Frontal cortex (tissue), 4 donors: Measurements from ENCODE around the gene RAPGEFL1. TPM values are rescaled to one million over a fixed set of nuclear protein-coding genes. Genes with fewer than 3 reads are reported as not detected.

Experiments used
- DNase-seq, 2 donors: peaks; one replicate each; pipeline ENCODE4 v3.0.0; 2012; ENCODE audit warnings: low spot score in 2 of 2
- FAIRE-seq: peaks from 2 replicates; lab custom pipeline; 2012; peaks lifted over from hg19 to GRCh38; lab: Jason Lieb, UNC
- total RNA-seq: library from RNA; depleted of rRNA; stranded (reverse); fragments of >200 nt; gene quantifications from one replicate; pipeline ENCODE4 v1.2.3, GENCODE V29; 2014
- donor health status: control.
- donor health status: control.
- donor health status: control.

Gene RAPGEFL1
- total RNA-seq, 1 donor from 2014 or later = 12.6 TPM

DNA sequence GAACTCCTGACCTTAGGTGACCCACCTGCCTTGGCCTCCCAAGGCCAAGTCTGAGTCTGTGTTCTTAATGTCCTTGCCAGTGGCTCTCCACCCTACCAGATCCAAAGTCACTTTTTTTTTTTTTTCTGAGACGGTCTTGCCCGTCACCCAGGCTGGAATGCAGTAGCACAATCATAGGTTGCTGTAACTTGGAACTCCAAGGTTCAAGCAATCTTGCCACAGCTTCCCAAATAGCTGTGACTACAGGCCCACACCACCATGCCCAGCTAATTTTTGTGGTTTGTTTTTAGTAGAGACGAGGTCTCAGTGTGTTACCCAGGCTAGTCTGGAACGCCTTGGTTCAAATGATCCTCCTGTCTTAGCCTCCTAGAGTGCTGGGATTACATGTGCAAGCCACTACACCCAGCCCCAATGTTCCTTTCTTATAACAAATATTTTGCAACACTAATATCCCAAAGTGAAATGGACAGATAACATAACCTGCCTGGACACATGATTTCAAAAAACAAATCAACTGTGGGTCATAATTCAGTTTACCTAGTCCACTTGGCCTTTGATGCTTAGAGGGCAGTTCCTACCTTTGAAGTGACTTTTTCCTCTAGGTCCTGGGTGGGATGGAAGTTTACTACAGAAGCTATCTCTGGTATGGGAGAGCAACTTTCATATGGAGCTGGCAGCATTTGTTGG lies 4.0 kb upstream of the RAPGEFL1 start:
- no peak for DNase-seq
- FAIRE-seq = no peak

DNA sequence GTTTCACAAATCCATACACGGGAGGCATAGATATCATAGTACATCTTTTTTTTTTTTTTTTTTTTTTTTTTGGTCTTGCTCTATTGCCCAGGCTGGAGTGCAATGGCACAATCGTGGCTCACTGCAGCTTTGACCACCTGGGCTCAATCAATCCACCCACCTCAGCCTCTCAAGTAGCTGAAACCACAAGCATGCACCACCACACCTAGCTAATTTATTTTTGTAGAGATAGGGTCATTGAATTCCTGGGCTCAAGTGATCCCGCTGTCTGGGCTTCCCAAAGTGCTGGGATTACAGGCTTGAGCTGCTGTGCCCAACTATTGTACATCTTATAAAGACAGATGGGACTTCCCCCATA lies 3.5 kb upstream of the RAPGEFL1 start:
- no peak for FAIRE-seq
- DNase-seq = no peak

DNA sequence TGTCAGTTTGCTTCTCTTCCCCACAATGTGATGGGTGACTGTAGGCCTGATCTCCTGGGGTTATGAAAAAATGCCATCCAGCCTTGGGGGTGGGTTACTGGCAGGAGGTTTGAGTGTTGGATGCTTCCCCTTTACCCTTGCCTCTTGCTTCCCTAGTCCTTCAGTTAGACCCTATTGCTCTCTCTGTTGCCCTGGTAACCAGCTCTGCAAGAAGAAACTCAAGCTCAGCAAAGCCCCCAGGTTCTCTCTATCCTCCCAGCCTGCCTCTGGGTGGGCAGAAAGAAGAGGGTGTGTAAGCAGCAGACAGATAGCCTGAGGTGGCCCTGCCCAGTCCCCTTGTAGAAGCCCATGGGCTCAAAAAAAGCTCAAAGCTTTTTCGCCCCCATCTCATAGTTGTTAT lies 2.8 kb upstream of the RAPGEFL1 start:
- DNase-seq (no peak), FAIRE-seq (no peak)

DNA sequence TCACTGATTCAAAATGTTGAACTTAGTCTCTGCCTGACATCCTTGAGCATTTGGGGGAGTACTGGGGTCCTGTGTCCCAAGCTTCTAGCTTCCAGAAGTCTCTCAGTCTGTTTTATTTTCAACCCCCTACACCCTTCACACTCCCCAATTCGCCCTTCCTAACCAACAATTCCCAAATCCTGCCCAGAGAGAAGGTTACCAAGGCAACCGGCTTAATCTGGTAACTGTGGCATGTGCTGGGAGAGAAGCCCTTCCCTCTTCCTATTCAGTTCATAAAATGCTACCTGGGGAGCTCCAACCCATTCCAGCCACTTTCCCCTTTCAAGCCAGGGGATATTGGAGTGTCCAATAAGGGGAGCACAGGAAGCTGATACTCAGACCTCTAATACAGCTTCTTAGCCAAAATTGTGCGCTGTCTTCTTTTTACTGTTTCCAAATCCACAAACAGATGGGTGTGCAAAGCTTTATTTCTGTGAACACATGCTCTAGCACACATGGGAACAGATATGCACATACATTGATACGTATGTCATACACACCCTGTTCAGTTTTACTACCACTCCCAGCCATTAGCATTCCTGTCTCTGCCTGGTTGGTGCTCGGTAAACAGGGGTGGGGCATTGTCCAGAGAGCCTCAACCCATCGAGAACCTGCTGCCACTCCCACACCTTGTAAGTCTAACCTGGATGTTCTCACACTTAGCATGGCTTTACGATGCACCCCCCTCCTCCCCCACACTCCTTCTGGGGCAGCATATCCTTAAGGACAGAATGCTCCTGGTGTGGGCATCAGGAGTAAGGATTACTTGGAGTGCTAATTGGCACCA lies 1.1 kb upstream of the RAPGEFL1 start:
- FAIRE-seq = no peak
- no peak for DNase-seq

DNA sequence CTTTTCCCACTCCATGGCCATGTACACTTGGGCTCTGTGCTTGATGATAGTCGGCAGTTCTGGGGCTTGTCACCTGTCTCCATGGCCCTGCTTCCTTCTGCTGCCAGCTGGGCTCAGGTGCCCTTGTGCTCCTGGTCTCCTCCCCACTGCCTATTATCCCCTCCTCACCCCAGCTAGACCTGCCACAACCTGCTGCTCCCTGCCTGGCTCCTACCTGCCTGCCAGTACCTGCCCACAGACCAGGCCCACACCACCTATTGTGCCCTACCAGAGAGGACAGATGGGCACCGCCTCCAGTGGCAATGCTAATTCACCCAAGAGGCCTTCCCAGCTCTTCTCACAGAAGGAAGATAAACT lies 538 bp upstream of the RAPGEFL1 start:
- FAIRE-seq (no peak), DNase-seq (no peak)

DNA sequence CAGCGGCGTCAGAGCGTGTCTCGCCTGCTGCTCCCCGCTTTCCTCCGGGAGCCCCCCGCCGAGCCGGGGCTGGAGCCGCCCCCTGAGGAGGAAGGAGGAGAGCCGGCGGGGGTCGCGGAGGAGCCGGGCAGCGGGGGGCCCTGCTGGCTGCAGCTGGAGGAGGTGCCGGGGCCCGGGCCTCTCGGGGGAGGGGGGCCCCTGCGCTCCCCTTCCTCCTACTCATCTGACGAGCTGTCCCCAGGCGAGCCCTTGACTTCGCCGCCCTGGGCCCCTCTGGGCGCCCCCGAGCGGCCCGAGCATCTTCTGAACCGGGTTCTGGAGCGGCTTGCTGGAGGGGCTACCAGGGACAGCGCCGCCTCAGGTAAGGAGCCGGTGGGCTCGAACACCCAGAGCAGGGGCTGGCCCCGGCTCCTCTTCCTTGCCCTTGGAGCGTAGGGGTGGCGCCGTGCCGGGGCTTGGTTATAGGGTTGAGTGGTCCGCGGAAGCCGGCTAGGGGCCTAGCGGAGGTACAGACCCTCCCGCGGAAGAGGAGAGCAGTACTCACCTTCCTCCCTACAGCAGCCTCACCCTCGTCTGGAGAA lies 841 bp downstream of the RAPGEFL1 start:
- no peak for DNase-seq
- no peak for FAIRE-seq

DNA sequence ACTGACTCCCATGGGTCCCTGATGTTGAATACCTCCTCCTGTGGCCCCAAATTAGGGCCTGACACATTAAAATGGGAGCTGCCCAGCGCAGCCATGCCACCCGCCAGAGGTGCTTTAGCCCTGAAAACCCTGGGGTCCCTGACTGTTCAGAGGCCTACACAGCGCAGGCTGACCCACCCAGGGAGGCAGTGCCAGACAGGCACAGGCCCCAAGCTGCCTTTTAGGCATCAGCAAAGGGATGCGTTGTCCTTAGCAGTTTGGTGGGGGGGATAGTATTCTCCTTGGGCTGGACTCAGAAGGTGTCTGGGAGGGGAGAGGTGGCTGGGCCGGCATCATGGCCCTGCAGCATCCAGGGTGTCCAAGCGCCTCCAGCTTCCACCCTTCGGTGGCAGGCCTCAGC lies 1.4 kb downstream of the RAPGEFL1 start:
- FAIRE-seq = no peak
- no peak for DNase-seq

DNA sequence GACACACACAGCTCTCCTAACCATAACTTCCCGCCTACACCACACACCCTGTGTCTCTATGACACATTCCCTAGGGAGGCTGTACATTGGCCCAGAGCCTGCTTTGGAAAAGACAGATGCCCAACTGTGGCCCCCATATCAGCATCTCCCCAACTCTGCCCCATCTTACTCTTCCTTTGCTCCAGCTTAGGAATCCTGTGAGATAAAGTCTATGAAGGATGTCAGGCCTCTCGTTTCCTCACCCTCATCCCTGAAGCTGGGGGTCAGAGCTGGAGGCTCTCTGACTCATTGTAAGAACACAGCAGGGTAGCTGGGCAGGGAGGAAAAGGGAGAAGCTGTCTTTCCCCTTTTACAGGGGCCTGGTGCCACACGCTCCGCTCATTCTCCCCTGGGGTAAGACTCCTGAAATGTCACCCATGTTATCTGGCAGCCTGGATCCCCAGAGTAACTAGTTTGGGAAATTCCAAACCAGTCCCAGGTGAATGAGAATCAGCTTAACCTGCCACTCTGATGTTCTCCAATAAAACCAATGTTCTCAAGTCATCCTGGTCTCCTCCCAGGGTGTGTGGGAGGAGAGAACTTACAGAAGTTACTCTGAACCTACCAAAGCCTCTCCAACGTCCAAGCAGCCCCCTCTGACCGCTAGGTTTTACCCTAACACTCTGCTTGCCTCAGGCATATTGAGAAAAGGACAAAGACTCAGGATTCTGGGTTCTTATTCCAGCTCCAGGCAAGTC lies 2.8 kb downstream of the RAPGEFL1 start:
- FAIRE-seq = no peak
- peak in 1 of 2 donors; percentile 31 for DNase-seq

DNA sequence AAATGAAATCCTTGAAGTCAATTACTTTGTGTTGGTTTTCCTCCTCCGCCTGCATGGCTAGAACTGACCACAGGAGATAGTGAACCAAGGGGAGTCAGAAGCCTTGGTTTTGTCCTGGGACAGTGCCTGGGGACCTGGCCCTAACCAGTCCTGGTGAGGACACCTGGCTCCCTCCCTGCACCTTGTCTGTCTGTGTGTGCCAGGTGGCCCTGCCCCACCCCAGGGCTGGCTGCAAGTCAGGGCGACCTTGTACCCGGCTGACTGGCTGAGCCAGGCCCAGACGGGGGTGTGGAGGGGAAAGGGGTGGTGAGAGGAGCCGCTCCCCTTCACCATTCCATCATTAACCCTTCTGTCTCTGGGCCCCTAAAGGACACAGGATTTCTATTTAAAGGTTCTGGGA lies 3.4 kb downstream of the RAPGEFL1 start:
- DNase-seq (no peak), FAIRE-seq (no peak)

DNA sequence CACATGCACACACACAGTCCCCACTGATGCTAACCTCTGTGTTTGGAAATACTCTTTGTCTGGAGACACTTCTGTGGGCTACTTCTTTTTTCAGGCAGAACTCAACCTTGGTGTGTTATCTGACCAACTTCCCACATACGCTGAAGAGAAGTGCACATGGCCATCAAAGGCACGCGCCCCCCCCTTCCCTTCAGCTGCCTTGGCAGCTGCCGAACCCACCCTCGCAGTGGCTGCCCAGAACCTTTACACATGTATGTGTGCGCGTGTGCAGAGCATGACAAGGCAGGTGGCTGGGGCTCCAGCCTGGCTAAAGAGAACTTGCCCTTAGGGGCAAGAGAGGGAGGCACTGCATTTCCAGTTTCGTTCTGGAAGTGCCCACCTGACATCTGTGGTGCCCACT lies 3.9 kb downstream of the RAPGEFL1 start:
- FAIRE-seq = no peak
- DNase-seq = no peak

DNA sequence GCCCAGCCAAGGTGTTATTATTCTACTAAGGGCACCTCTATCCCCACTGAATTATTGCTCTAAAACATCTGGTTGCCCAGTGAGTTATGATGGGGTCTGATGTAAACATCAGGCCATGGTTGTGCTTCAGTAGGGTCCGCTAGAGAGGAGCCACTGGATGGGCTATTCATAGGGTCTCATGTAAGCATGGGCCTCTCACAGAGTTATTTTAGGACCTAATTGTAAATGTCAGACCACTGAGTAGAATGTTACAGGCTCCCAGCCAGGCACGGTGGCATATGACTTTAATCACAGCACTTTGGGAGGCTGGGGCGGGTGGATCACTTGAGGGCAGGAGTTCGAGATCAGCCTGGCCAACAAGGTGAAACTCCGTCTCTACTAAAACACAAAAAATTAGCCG lies 5.3 kb downstream of the RAPGEFL1 start:
- DNase-seq (no peak), FAIRE-seq (no peak)

DNA sequence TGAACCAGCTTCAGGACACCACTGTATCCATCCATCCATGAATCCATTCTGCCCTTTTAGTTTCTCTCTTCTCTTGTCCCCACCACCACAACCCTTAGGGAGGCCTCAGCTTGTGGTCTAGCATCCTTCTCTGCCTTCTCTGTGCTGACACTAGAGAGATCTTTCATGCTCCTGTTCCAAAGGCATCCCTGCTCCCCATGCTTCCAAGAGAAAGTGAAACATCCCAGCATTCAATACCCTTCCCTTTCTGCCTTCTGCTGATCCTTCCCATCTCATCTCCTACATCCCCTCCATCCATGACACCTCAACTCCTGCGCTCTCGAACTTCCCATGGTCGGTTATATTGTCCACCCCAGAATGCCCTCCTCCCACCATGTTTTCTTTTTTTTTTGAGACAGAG lies 10.0 kb downstream of the RAPGEFL1 start:
- peak in 1 of 2 donors; percentile 3 for DNase-seq
- no peak for FAIRE-seq

DNA sequence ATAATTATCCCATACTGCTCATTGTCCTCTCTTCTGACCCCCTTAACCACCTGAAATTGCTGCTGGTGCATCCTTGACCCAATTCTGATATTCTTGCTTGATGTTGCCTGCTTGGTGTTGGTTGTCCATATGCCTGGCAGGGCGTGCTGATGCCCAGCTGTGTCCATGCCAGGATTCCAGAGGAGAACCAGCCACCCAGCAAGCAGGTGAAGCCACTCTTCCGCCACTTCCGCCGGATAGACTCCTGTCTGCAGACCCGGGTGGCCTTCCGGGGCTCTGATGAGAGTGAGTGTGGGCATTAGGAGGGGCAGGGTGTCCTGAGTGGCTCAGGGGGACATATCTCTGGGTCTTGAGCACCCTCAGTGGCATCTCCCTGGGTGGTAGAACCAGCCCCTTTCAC lies 11.4 kb downstream of the RAPGEFL1 start:
- DNase-seq (no peak), FAIRE-seq (no peak)

DNA sequence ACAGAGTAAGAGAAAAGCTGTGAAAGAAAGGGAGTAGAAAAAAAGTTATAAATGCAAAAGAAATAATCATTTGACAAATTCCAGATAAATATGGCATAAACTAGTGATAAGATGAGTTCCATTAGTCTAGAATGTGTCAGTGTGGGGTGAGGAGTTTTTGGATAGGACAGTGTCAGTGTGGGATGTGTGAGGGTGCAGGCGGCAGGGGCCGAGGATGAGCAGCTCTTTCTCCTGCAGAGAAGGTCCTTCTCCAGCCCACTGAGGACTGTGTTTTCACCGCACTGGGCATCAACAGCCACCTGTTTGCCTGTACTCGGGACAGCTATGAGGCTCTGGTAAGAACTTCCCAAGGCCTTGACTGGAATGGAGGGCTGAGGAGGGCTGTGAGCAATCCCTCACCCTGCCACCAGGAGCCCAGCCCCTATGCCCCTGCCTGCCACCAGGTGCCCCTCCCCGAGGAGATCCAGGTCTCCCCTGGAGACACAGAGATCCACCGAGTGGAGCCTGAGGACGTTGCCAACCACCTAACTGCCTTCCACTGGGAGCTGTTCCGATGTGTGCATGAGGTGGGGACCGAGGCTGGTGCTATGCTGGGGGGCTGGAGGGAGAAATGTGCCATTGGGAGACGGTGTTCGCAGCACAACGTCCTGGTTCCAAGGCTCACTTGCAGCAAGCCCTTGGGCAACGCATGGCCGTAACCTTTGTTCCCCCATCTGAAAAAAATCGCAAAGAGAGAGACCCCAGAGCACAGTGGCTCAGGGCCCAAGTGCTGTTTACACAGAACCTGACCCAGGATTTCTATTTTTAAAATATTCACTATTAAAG lies 13.1 kb downstream of the RAPGEFL1 start:
- FAIRE-seq (no peak), DNase-seq (peak in 1 of 2 donors; percentile 14)

DNA sequence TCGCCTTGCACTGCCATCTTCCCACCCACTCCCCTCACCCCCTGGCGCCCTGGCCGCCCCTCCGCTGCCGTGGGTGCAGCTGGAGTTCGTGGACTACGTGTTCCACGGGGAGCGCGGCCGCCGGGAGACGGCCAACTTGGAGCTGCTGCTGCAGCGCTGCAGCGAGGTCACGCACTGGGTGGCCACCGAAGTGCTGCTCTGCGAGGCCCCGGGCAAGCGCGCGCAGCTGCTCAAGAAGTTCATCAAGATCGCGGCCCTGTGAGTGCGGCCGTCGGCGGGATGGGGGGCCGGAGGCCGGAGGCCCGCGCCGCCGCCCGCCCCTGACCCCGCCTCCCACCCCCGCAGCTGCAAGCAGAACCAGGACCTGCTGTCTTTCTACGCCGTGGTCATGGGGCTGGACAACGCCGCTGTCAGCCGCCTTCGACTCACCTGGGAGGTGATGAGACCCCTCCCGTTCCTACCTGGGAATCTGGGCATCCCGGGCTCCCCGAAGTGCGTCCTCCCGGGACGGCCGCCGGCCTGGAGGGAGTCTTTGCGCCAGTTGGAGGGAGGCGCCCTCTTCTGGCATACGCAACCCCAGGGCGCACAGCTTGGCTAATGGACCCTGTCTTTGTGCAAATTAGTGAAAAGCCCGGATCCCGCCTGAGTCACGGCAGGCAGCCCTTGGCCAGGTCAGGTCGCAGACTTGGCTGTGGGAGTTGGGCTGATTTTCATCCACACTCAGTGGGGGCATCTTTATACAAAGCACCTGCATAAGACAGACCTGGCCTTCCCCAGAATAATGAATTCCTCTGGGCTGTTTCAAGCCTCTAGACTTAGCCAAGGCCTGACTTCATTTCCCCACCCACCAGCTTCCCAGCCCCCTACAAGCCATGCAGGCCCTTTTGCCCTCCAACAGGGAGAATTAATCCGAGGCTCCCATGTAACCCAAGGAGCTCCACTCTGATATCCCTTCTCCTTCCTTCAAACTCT lies 14.3 kb downstream of the RAPGEFL1 start:
- FAIRE-seq (no peak), DNase-seq (peak; percentile 63 to 82)

DNA sequence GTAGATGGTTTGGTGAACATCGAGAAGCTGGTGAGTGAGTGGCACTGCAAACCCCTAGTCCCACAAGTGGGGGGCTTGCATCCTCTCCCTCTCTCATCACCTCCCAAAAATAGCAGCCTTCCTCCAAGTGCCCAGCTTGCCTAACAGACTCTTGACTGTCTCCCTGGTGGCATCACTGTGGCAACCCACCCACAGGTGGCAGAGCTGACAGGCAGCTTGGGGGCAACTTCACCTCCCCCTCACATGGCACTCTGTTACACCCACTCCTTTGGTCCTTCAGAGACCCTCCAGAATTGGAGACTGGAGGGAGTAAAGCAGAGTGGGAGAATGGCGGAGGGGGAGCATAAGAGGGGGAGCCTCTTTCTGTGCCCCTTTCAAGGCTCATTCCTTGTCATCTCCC lies 15.7 kb downstream of the RAPGEFL1 start:
- DNase-seq (peak; percentile 15 to 18), FAIRE-seq (no peak)

DNA sequence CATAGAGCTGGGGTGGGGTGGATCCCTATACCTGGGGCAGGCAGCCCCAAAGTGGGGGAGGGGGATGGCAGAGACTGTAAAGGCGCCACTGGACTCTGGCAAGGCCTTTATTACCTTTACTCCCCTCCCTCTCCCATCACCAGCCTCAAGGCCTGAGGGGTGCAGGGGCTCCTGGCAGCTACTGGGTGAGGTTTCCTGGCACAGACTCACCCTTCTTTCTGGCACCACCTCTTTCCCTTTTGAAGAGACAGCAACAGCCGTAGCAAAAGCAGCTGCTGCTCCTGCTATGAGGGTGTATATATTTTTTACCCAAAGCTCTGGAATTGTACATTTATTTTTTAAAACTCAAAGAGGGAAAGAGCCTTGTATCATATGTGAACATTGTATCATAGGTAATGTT lies 17.6 kb downstream of the RAPGEFL1 start:
- peak; percentile 14 to 26 for DNase-seq
- FAIRE-seq = no peak

DNA sequence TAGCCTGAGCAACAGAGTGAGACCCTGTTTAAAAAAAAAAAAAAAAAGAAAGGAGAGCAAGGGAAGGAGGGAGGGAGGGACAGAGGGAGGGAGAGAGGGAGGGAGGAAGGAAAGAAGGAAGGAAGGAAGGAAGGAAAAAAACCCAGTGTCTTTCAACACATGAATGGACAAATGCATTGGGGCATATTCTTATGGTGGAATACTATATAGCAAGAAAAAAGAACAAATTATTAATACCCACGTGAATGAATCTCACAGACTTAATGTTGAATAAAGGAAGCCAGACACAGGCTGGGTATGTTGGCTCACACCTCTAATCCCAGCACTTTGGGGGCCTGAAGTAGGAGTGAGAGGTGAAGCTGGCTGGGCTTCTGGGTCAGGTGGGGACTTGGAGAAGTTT lies 20.3 kb downstream of the RAPGEFL1 start:
- no peak for DNase-seq
- FAIRE-seq = no peak
